Common myeloid progenitor, CD34-positive (primary cell): ENCODE data around the gene PHLDB2.
A peak's percentile ranks its signal among the peaks of the same experiment; 100 is the strongest.

Source experiments
- CTCF ChIA-PET: fragments of 350-600 bp; sonication (Branson Sonifier 250); formaldehyde crosslinking; loops from one replicate; lab custom pipeline; 2021; ENCODE audit warnings: antibody characterized with exemption; lab: Charles Lee
- POLR2A ChIA-PET: fragments of 350-600 bp; sonication (Branson Sonifier 250); formaldehyde crosslinking; loops from one replicate; lab custom pipeline; 2021; ENCODE audit warnings: antibody characterized with exemption; lab: Charles Lee
- DNase-seq, 3 donors: peaks; one replicate each; pipeline versions ENCODE4 v3.0.0 to v3.0.0-alpha.2; 2013
- H3K27ac ChIP-seq, 2 experiments: 1 replicate in 1 of 2; 2 replicates in 1 of 2; pipeline ENCODE4 v1.7.0; 2013; ENCODE audit warnings: inconsistent platforms in 2 of 2, low read length in 2 of 2, mild to moderate bottlenecking in 2 of 2, low read depth in 1 of 2, moderate library complexity in 1 of 2; ENCODE audit not compliant: severe bottlenecking in 2 of 2, insufficient read depth in 1 of 2, poor library complexity in 1 of 2
- H3K27me3 ChIP-seq, 5 experiments: replicated peaks in 2 of 5; 1 replicate in 3 of 5; 2 replicates in 2 of 5; pipeline versions ENCODE4 v1.6.1 to v1.7.0; 2013; ENCODE audit warnings: low read length in 4 of 5, mild to moderate bottlenecking in 2 of 5, moderate library complexity in 2 of 5, inconsistent platforms in 1 of 5; ENCODE audit not compliant: insufficient read depth in 5 of 5, control insufficient read depth in 4 of 5
- H3K36me3 ChIP-seq, 4 experiments: 1 replicate in 2 of 4; 2 replicates in 2 of 4; pipeline versions ENCODE4 v1.6.1 to v1.7.0; 2013; ENCODE audit warnings: low read length in 3 of 4, control low read depth in 1 of 4, mild to moderate bottlenecking in 1 of 4; ENCODE audit not compliant: control insufficient read depth in 4 of 4, insufficient read depth in 4 of 4
- H3K4me1 ChIP-seq, 4 experiments: 1 replicate in 3 of 4; 2 replicates in 1 of 4; pipeline versions ENCODE4 v1.6.1 to v1.7.1; 2013; ENCODE audit warnings: low read length in 3 of 4, mild to moderate bottlenecking in 3 of 4, control low read depth in 1 of 4, inconsistent platforms in 1 of 4, moderate library complexity in 1 of 4; ENCODE audit not compliant: control insufficient read depth in 4 of 4, insufficient read depth in 4 of 4; ENCODE audit errors: control extremely low read depth in 1 of 4
- H3K4me3 ChIP-seq, 7 experiments: 1 replicate in 4 of 7; 2 replicates in 3 of 7; pipeline versions ENCODE4 v1.5.1 to v1.7.0; 2013; ENCODE audit warnings: mild to moderate bottlenecking in 7 of 7, low read length in 6 of 7, moderate library complexity in 6 of 7, inconsistent platforms in 2 of 7, low read depth in 2 of 7, control low read depth in 1 of 7; ENCODE audit not compliant: insufficient read depth in 4 of 7, control insufficient read depth in 1 of 7; ENCODE audit errors: extremely low read depth in 1 of 7
- H3K9me3 ChIP-seq, 5 experiments: 1 replicate in 4 of 5; 2 replicates in 1 of 5; pipeline versions ENCODE4 v1.6.1 to v1.7.1; 2013; ENCODE audit warnings: low read length in 4 of 5, mild to moderate bottlenecking in 2 of 5, inconsistent platforms in 1 of 5, low read depth in 1 of 5, moderate library complexity in 1 of 5; ENCODE audit not compliant: control insufficient read depth in 4 of 5, insufficient read depth in 2 of 5; ENCODE audit errors: control extremely low read depth in 1 of 5
- WGBS: methylation state at CpG from one replicate; pipeline ENCODE4 v1.1.5; 2013; ENCODE audit not compliant: insufficient coverage; 5-methylcytosine and 5-hydroxymethylcytosine counted together

Gene PHLDB2

GRCh38 chr3:111978583-111979433, 119.7 kb downstream of the PHLDB2 start, which contains the start of gene ABHD10:
TSS of gene ABHD10 (plus strand) at chr3:111979026. CDS start at chr3:111979062, 36 bp downstream.
- WGBS: 14% methylated on average over 48 of the region's 61 CpGs
- H3K36me3 ChIP-seq: peaks cover 0 to 5% (median under 1%) of the 10 kb centered on the region in 4 experiments
- H3K4me1 ChIP-seq: peaks cover 5 to 35% (median 13%) of the 10 kb centered on the region in 4 experiments
- peak within 1 kb of the TSS; percentile 52 to 85 for H3K27ac ChIP-seq
- CTCF ChIA-PET: interaction anchor here (0.9 to 2.8 kb wide), 9 partner anchors 8 to 286 kb away, joined by 3 to 28 read pairs (median 5); no protein-coding TSS in a partner anchor
- peak within 1 kb of the TSS; percentile 48 to 98 (median 93) for H3K4me3 ChIP-seq
- H3K9me3 ChIP-seq: no peaks in the 10 kb centered on the region
- DNase-seq: peak; percentile 98 to 100 (median 98)
- no peaks in the 10 kb centered on the region for H3K27me3 ChIP-seq
- POLR2A ChIA-PET: interaction anchor here (0.6 to 0.7 kb wide), 2 partner anchors 38 to 584 kb away, joined by 3 to 4 read pairs; no protein-coding TSS in a partner anchor

- peaks cover 5 to 36% (median 13%) of the 10 kb centered on the region in 4 experiments for H3K4me1 ChIP-seq
- peaks cover 0 to 8% (median 4%) of the 10 kb centered on the region in 4 experiments for H3K36me3 ChIP-seq
- CTCF ChIA-PET: interaction anchor here (0.9 to 2.8 kb wide), 7 partner anchors 9 to 287 kb away, joined by 3 to 28 read pairs (median 5); no protein-coding TSS in a partner anchor
- no peaks in the 10 kb centered on the region for H3K27me3 ChIP-seq
- H3K9me3 ChIP-seq: no peaks in the 10 kb centered on the region
- peak overlapping the region; percentile 52 to 85 for H3K27ac ChIP-seq
- POLR2A ChIA-PET: interaction anchor here (0.6 kb wide), 1 partner anchor 583 kb away, joined by 4 read pairs; no protein-coding TSS in a partner anchor
- DNase-seq: peak; percentile 36 to 87 (median 80)
- WGBS: no CpG with 5 or more reads among the region's 5 CpGs
- peak overlapping the region; percentile 48 to 98 (median 93) for H3K4me3 ChIP-seq
Observed at GRCh38 chr3:111979434-111980038, 120.5 kb downstream of the PHLDB2 start.

- peaks cover 5 to 36% (median 13%) of the 10 kb centered on the region in 4 experiments for H3K4me1 ChIP-seq
- no peaks in the 10 kb centered on the region for H3K27me3 ChIP-seq
- peaks cover 0 to 14% (median 11%) of the 10 kb centered on the region in 4 experiments for H3K36me3 ChIP-seq
- H3K4me3 ChIP-seq: peak overlapping the region in 3 of 7 experiments; percentile 22 to 93 (median 92)
- H3K27ac ChIP-seq: no peak overlapping the region
- peak in 1 of 3 donors; percentile 29 for DNase-seq
- WGBS: 100% methylated on average over 4 of the region's 10 CpGs
- no peaks in the 10 kb centered on the region for H3K9me3 ChIP-seq
- ChIA-PET POLR2A (no interaction called here), CTCF (interaction anchor here (0.6 to 1.3 kb wide), 6 partner anchors 9 to 1014 kb away, joined by 3 to 4 read pairs (median 3); no protein-coding TSS in a partner anchor)
Observed at GRCh38 chr3:111980716-111981456, 121.8 kb downstream of the PHLDB2 start.

GRCh38 chr3:111981457-111981763, 122.3 kb downstream of the PHLDB2 start:
- Histone ChIP-seq H3K27ac (no peak overlapping the region), H3K4me1 (peaks cover 5 to 36% (median 13%) of the 10 kb centered on the region in 4 experiments), H3K4me3 (peak overlapping the region in 1 of 7 experiments; percentile 28), H3K9me3 (no peaks in the 10 kb centered on the region), H3K27me3 (no peaks in the 10 kb centered on the region), H3K36me3 (peaks cover 4 to 14% (median 12%) of the 10 kb centered on the region in 4 experiments)
- 29% methylated on average over 1 of the region's 3 CpGs for WGBS
- no peak for DNase-seq
- ChIA-PET CTCF (interaction anchor here (0.6 to 1.1 kb wide), 5 partner anchors 9 to 1014 kb away, joined by 3 to 4 read pairs (median 3); no protein-coding TSS in a partner anchor), POLR2A (no interaction called here)

- ChIA-PET CTCF (interaction anchor here (5.8 to 21.1 kb wide), 2 partner anchors 17 to 28 kb away, joined by 60 to 279 read pairs; partner anchors contain the start of gene TAGLN3), POLR2A (no interaction called here)
- H3K9me3 ChIP-seq: no peaks in the 10 kb centered on the region
- WGBS: 33% methylated on average over 1 of the region's 2 CpGs
- H3K4me1 ChIP-seq: peaks cover 5 to 30% (median 10%) of the 10 kb centered on the region in 4 experiments
- H3K4me3 ChIP-seq: no peak overlapping the region
- H3K27me3 ChIP-seq: no peaks in the 10 kb centered on the region
- no peak overlapping the region for H3K27ac ChIP-seq
- DNase-seq: no peak
- peaks cover 18 to 44% (median 29%) of the 10 kb centered on the region in 4 experiments for H3K36me3 ChIP-seq
Observed at GRCh38 chr3:111984636-111985298, 125.7 kb downstream of the PHLDB2 start.

- H3K27ac ChIP-seq: no peak overlapping the region
- peaks cover 23 to 55% (median 34%) of the 10 kb centered on the region in 4 experiments for H3K36me3 ChIP-seq
- no peak overlapping the region for H3K4me3 ChIP-seq
- H3K27me3 ChIP-seq: no peaks in the 10 kb centered on the region
- ChIA-PET CTCF (interaction anchor here (0.7 to 21.1 kb wide), 7 partner anchors 10 to 272 kb away, joined by 3 to 279 read pairs (median 4); partner anchors contain the start of gene TAGLN3), POLR2A (no interaction called here)
- no peak for DNase-seq
- H3K4me1 ChIP-seq: peaks cover 0 to 10% (median 2%) of the 10 kb centered on the region in 4 experiments
- 93% methylated on average over 3 of the region's 3 CpGs for WGBS
- H3K9me3 ChIP-seq: no peaks in the 10 kb centered on the region
Observed at GRCh38 chr3:111986800-111987199, 127.7 kb downstream of the PHLDB2 start.
